SK-N-SH treated with all-trans-retinoic acid at 6 μM for 48 hours (cell line): ENCODE data around the gene TAS1R1.

Experiments used
- ATAC-seq: fragments of 200-7000 bp; cut with Tn5 transposase; 3 replicates; pipeline ENCODE4 v1.9.1; 2020; ENCODE audit warnings: mild to moderate bottlenecking, moderate library complexity
- ARNTL ChIP-seq: fragments of 450-650 bp; formaldehyde crosslinking; IDR thresholded peaks from 2 replicates; pipeline ENCODE4 v1.5.0; 2020; ENCODE audit warnings: low read depth, mild to moderate bottlenecking, moderate library complexity, borderline replicate concordance
- BACH2 ChIP-seq: fragments of 250-450 bp; sonication (Bioruptor Pico); IDR thresholded peaks from 2 replicates; pipeline ENCODE4 v1.9.0; 2021; ENCODE audit warnings: mild to moderate bottlenecking, borderline replicate concordance
- CSDC2 ChIP-seq: fragments of 250-450 bp; sonication (Bioruptor Pico); IDR thresholded peaks from 2 replicates; pipeline ENCODE4 v1.5.0; 2020; ENCODE audit warnings: mild to moderate bottlenecking, moderate library complexity
- CSRNP3 ChIP-seq: fragments of 250-450 bp; sonication (Bioruptor Pico); IDR thresholded peaks from 2 replicates; pipeline ENCODE4 v1.5.1; 2021; ENCODE audit warnings: mild to moderate bottlenecking, moderate library complexity
- ESRRG ChIP-seq: fragments of 250-450 bp; sonication (Bioruptor Pico); IDR thresholded peaks from 2 replicates; pipeline ENCODE4 v1.6.1; 2021; ENCODE audit warnings: mild to moderate bottlenecking
- GLIS3 ChIP-seq: fragments of 250-450 bp; sonication (Bioruptor Pico); IDR thresholded peaks from 2 replicates; pipeline ENCODE4 v1.5.0; 2020; ENCODE audit warnings: mild to moderate bottlenecking, moderate library complexity
- OSR1 ChIP-seq: fragments of 250-450 bp; sonication (Bioruptor Pico); IDR thresholded peaks from 2 replicates; pipeline ENCODE4 v1.8.0; 2022; ENCODE audit warnings: moderate library complexity, mild to moderate bottlenecking, inconsistent platforms
- PATZ1 ChIP-seq: fragments of 250-450 bp; sonication (Bioruptor Pico); IDR thresholded peaks from 2 replicates; pipeline ENCODE4 v1.8.0; 2020; ENCODE audit warnings: mild to moderate bottlenecking, moderate library complexity, borderline replicate concordance
- POU6F1 ChIP-seq: fragments of 250-450 bp; sonication (Bioruptor Pico); IDR thresholded peaks from 2 replicates; pipeline ENCODE4 v1.8.0; 2021; ENCODE audit warnings: low read depth, mild to moderate bottlenecking, moderate library complexity, borderline replicate concordance
- PPARA ChIP-seq: fragments of 250-450 bp; sonication (Bioruptor Pico); IDR thresholded peaks from 2 replicates; pipeline ENCODE4 v1.5.0; 2020; ENCODE audit warnings: mild to moderate bottlenecking, borderline replicate concordance
- RARB ChIP-seq: fragments of 250-450 bp; sonication (Bioruptor Pico); IDR thresholded peaks from 2 replicates; pipeline ENCODE4 v1.8.0; 2021; ENCODE audit warnings: mild to moderate bottlenecking, moderate library complexity
- TCF4 ChIP-seq: fragments of 250-450 bp; sonication (Bioruptor Pico); IDR thresholded peaks from 2 replicates; pipeline ENCODE4 v1.8.0; 2021; ENCODE audit warnings: mild to moderate bottlenecking, moderate library complexity, borderline replicate concordance
- TOX ChIP-seq: fragments of 250-450 bp; sonication (Bioruptor Pico); IDR thresholded peaks from 2 replicates; pipeline ENCODE4 v1.8.0; 2021; ENCODE audit warnings: mild to moderate bottlenecking, moderate library complexity, borderline replicate concordance
- TSHZ2 ChIP-seq: fragments of 250-450 bp; sonication (Bioruptor Pico); IDR thresholded peaks from 2 replicates; pipeline ENCODE4 v1.5.0; 2020; ENCODE audit warnings: mild to moderate bottlenecking, moderate library complexity
- ZFP3 ChIP-seq: fragments of 250-450 bp; sonication (Bioruptor Pico); IDR thresholded peaks from 2 replicates; pipeline ENCODE4 v1.5.0; 2020; ENCODE audit warnings: mild to moderate bottlenecking, moderate library complexity
- ZNF565 ChIP-seq: fragments of 450-650 bp; formaldehyde crosslinking; conservative IDR thresholded peaks from 2 replicates; pipeline ENCODE4 v1.5.0; 2020; ENCODE audit warnings: low read depth, mild to moderate bottlenecking, moderate library complexity
- ZNF70 ChIP-seq: fragments of 450-650 bp; formaldehyde crosslinking; IDR thresholded peaks from 2 replicates; pipeline ENCODE4 v1.5.0; 2020; ENCODE audit warnings: mild to moderate bottlenecking, moderate library complexity
- ZNF8 ChIP-seq: fragments of 450-650 bp; formaldehyde crosslinking; IDR thresholded peaks from 2 replicates; pipeline ENCODE4 v1.5.0; 2020; ENCODE audit warnings: mild to moderate bottlenecking, moderate library complexity

Gene TAS1R1

GRCh38 chr1:6579374-6580118 is 24.4 kb downstream of the TAS1R1 start, which contains the start of gene ZBTB48 (continued):
- TF ChIP-seq BACH2 (CRISPR knock-in tag) (no peak), ZNF565 (no peak), OSR1 (CRISPR knock-in tag) (no peak)
- TF ChIP-seq, all 23 proteins: peak for 0

GRCh38 chr1:6580119-6580592 is 25.0 kb downstream of the TAS1R1 start:
- ATAC-seq, result peak; percentile 57
- TF ChIP-seq RARB (CRISPR knock-in tag), result no peak
- no peak for TF ChIP-seq ZNF70 (CRISPR knock-in tag)
- TF ChIP-seq CSRNP3 (CRISPR knock-in tag), result no peak
- no peak for TF ChIP-seq GLIS3 (CRISPR knock-in tag)
- TF ChIP-seq BACH2 (CRISPR knock-in tag), result no peak

- TF ChIP-seq TSHZ2 (no peak), RARB (CRISPR knock-in tag) (no peak), ZFP3 (no peak), GLIS3 (CRISPR knock-in tag) (no peak), PATZ1 (CRISPR knock-in tag) (no peak), TOX (CRISPR knock-in tag) (no peak), OSR1 (CRISPR knock-in tag) (no peak), ESRRG (CRISPR knock-in tag) (no peak), ZNF8 (CRISPR knock-in tag) (no peak), BACH2 (CRISPR knock-in tag) (no peak)
- peak; percentile 6; the same call in 2 of the 3 replicates for ATAC-seq
Observed at GRCh38 chr1:6580593-6581409, 25.7 kb downstream of the TAS1R1 start.

GRCh38 chr1:6581561-6582305 is 26.6 kb downstream of the TAS1R1 start:
- no peak for ATAC-seq
- TF ChIP-seq TSHZ2 (no peak), ARNTL (CRISPR knock-in tag) (no peak), TCF4 (CRISPR knock-in tag) (no peak), PPARA (CRISPR knock-in tag) (no peak), PATZ1 (CRISPR knock-in tag) (no peak), CSDC2 (CRISPR knock-in tag) (no peak), POU6F1 (CRISPR knock-in tag) (no peak), TOX (CRISPR knock-in tag) (no peak)
